ENCODE data around the gene S100A1. TPM values are rescaled to one million over a fixed set of nuclear protein-coding genes. Genes with fewer than 3 reads are reported as not detected.

S100A1 gene
- total and polyA plus RNA-seq, 2 of the 13 experiments (the other 11 are each of a cell fraction or from before 2014, with no cell fraction given) = 120 to 251 TPM

DNA sequence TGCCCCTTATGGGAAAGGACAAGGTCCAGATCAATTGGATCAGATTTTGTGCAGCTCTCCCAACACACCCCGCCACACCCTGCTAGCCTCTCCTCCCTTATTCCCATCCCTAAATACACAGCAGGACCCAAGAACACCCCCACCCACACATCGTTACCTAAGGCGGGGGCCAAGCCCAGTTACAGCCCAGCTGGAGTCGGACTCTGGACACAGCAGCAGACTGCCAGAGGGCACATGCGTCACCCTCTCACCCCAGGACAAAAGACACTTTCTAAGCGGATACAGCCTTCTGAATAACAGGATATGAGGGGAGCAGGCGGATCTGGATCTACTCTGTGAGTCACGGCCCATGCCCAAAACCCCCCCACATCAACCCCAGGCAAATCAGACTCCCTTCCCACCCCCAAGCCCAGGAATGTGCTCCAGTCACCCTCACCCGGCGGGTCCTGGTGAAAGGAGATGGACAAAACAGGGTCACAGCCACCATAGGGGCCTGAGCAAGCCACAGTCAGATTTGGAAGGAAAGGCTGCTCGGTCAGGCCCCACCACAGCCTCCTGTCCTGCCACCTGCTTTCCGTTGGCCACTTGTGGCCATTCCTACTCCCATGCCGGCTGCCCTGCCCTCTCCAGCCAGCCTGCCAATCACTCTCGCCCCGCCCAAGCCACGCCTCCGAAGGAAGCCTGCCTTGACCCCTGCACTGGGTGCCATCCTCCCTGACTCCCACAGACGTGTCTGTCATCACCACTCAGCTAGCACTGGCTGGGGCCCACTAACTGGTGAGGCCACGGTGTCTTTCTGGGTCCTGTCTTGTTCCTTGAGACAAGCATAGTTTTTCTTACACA lies 19.3 kb upstream of the S100A1 start (continued):
- TF ChIP-seq FOXA1 (IDR thresholded peaks at IDR 0.05) (no peak; the same call in 1 of the 2 replicates), FOXA1 (CRISPR knock-in tag; IDR thresholded peaks at IDR 0.05) (peak; percentile 45), MIXL1 (CRISPR knock-in tag; IDR thresholded peaks at IDR 0.05) (peak; percentile 27; the same call in 1 of the 2 replicates), PHF5A (CRISPR knock-in tag; IDR thresholded peaks at IDR 0.05; ENCODE audit: low read depth, unreplicated experiment) (no peak), HMG20B (CRISPR knock-in tag; conservative IDR thresholded peaks at IDR 0.05) (0 out of 2 replicates have a peak, but pooled peaks have one; percentile 13), ZC3H4 (CRISPR knock-in tag; IDR thresholded peaks at IDR 0.05; ENCODE audit: borderline replicate concordance) (peak; percentile 63; the same call in 1 of the 2 replicates), REL (CRISPR knock-in tag; conservative IDR thresholded peaks at IDR 0.05) (no peak), ZKSCAN5 (CRISPR knock-in tag; IDR thresholded peaks at IDR 0.05) (peak; percentile 54; the same call in 1 of the 2 replicates), MED1 (CRISPR knock-in tag; IDR thresholded peaks at IDR 0.05) (peak; percentile 75), HNF4G (IDR thresholded peaks at IDR 0.05; ENCODE audit: borderline replicate concordance, low read depth, low read length) (peak; percentile 87), HNF4G (CRISPR knock-in tag; IDR thresholded peaks at IDR 0.05; ENCODE audit: borderline replicate concordance, low read depth) (no peak; the same call in 1 of the 2 replicates)
- TF ChIP-seq, protein P1, sequence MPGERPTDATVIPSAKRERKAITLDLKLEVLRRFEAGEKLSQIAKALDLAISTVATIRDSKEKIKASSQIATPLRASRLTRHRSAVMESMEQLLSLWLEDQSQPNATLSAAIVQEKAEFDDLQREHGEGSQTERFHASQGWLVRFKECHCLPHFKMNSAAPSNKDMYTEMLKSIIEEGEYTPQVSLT (CRISPR knock-in tag; IDR thresholded peaks at IDR 0.05; ENCODE audit: borderline replicate concordance, low read depth) = 0 out of 2 replicates have a peak, but pooled peaks have one; percentile 65
- TF ChIP-seq, protein P2, sequence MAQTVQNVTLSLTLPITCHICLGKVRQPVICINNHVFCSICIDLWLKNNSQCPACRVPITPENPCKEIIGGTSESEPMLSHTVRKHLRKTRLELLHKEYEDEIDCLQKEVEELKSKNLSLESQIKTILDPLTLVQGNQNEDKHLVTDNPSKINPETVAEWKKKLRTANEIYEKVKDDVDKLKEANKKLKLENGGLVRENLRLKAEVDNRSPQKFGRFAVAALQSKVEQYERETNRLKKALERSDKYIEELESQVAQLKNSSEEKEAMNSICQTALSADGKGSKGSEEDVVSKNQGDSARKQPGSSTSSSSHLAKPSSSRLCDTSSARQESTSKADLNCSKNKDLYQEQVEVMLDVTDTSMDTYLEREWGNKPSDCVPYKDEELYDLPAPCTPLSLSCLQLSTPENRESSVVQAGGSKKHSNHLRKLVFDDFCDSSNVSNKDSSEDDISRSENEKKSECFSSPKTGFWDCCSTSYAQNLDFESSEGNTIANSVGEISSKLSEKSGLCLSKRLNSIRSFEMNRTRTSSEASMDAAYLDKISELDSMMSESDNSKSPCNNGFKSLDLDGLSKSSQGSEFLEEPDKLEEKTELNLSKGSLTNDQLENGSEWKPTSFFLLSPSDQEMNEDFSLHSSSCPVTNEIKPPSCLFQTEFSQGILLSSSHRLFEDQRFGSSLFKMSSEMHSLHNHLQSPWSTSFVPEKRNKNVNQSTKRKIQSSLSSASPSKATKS (CRISPR knock-in tag; IDR thresholded peaks at IDR 0.05) = 0 out of 2 replicates have a peak, but pooled peaks have one; percentile 52
